NCI-H2227 treated with DMSO at 0.1 percent for 48 hours (cell line): ENCODE results near the gene GRAMD4.

Experiments
- DNase-seq: peaks from one replicate; lab custom pipeline; 2025; lab: John Stamatoyannopoulos, UW

Gene GRAMD4

GRCh38 chr22:46693634-46694415 lies 73.6 kb downstream of the GRAMD4 start:
- DNase-seq, result no peak

GRCh38 chr22:46694416-46695170 lies 74.4 kb downstream of the GRAMD4 start:
- DNase-seq, result no peak

DNA sequence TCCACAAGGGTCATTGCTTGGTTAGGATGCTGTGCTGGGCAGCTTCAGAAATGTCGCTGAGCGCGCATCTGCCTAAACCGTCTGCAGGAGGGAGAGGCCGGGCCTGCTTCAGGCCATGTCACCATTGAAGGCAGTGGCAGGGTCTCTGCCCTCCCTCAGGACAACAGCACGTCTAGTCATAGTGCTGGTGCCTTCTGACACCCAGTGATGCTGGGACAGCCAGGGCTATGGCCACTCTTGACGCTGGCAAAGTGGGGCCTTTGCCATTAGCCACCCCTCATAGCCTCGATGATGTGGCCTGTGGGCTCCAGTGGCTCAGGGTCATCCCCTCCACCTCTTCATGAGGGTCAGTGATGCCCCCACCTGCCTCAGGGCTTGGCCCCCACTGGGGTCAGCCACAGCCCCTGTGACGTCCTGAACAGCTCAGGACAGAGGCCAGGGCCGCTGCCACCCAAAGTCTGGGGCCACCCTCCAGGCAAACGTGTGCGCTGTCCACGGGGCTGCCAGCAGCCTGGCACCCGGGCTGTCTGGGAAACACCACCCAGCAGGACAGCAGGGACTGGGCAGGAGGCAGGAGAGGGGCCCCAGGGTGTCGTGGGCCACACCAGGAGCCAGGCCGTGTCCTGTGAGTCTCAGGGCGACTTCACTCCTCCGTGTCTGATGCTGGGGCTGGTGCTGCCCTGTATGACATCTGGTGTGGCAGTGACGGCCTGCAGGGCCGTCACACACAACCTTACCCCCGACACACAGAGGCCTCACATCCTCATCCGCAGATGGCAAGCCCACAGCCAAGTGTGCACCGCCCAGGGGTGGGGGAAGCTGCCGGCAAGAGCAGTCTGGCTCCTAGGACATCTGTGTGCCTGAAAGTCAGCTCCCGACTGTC lies 75.4 kb downstream of the GRAMD4 start:
- DNase-seq, result no peak

GRCh38 chr22:46696229-46696518 lies 76.0 kb downstream of the GRAMD4 start:
- DNase-seq, result no peak

GRCh38 chr22:46696614-46697013 lies 76.4 kb downstream of the GRAMD4 start:
- no peak for DNase-seq

GRCh38 chr22:46697811-46698515 lies 77.8 kb downstream of the GRAMD4 start:
- no peak for DNase-seq

DNA sequence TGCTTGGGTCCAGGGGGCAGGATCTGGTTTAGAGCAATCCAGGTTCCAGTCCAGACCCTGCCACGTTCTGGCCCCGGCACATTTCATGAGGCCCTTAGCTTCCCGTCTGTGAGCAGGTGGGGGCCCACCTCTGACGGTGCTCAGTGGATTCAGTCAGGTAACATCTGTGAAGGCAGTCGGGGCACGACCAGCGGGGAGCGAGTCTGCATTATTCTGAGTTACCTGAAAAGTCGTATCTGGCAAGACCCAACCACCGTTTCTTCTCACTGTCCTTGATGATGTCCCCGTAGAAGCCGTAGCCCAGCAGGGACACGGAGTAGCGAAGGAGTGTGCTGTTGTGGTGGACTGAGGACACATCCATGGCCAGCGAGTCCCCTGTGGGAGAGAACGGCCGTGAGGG lies 78.9 kb downstream of the GRAMD4 start:
- DNase-seq, result no peak

GRCh38 chr22:46701262-46701661 lies 81.1 kb downstream of the GRAMD4 start:
- no peak for DNase-seq

GRCh38 chr22:46703171-46703995 lies 83.2 kb downstream of the GRAMD4 start:
- no peak for DNase-seq

DNA sequence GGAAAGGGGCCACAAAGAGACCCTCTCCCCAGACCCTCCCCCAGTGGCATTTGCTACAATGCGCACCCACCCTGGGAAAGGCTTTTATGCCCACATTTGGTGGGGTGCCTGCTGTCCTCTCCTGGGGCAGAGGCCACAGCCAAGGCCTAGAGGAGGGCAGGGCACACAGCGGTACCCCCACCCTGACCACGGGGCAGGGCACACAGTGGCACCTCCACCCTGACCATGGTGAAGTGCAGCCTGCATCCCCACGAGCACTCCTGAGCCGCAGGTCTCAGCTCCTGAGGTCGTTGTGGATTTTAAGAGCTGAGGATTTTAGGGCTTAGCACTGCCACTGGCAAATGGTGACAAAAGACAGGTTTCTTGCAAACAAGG lies 83.8 kb downstream of the GRAMD4 start:
- no peak for DNase-seq

DNA sequence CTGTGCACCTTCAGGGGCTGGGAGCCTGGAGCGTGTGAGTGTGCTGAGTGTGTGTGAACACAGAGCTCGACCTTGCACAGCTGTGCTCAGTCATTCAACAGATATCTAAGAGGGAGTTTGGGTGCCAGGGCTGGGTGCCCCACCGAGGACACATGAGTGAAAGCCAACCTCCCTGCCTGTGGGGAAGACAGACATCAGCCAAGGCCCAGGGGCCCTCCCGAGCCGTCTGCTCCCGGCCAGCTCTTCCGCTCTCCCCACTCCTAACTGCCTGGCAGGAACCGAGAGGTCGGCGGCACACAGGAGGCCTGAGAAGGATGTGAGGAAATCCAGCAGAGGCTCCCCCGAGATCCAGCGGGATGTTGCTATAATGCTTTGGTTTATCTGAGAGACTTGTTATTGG lies 85.9 kb downstream of the GRAMD4 start:
- DNase-seq, result no peak

DNA sequence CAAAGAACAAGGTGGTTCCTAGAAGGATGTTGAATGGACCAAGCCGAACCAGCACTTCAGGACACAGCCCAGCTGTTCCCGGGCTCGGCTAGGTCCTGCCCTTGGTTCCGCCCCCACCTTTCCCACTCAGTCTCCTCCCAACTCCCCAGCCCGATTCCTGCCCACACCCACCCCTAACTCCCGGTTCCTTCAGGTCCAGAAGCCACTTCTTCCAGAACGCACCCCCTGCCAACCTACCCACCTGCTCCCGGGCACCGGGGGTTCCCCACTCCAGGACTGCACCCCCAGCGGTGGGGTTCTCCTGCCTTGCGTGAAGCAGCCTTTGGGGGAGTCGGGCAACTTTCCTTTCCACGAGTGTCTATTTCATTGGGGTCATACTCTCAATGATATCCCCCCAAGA lies 87.1 kb downstream of the GRAMD4 start:
- no peak for DNase-seq

GRCh38 chr22:46707827-46708570 lies 87.8 kb downstream of the GRAMD4 start:
- DNase-seq, result no peak

GRCh38 chr22:46708766-46709330 lies 88.7 kb downstream of the GRAMD4 start:
- no peak for DNase-seq

GRCh38 chr22:46710806-46711205 lies 90.6 kb downstream of the GRAMD4 start:
- no peak for DNase-seq

- DNase-seq, result no peak
Measured at GRCh38 chr22:46712288-46712687, 92.1 kb downstream of the GRAMD4 start.

GRCh38 chr22:46714550-46714949 lies 94.4 kb downstream of the GRAMD4 start:
- DNase-seq, result no peak

GRCh38 chr22:46719921-46720320 lies 99.7 kb downstream of the GRAMD4 start:
- no peak for DNase-seq

GRCh38 chr22:46721501-46722085 lies 101.4 kb downstream of the GRAMD4 start:
- DNase-seq, result no peak

DNA sequence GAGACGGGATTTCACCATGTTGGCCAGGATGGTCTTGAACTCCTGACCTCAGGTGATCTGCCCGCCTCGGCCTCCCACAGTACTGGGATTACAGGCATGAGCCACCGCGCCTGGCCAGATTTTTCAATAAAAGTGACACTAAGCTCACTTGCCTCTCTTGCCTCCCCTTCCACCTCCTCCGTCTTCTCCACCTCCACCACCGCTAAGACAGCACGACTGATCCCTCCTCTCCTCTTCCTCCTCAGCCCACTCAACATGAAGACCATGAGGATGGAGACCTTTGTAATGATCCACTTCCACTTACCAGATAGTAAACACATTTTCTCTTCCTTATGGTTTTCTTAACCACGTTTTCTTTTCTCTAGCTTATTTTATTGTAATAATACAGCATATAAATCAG lies 103.7 kb downstream of the GRAMD4 start:
- no peak for DNase-seq
